Activated CD8-positive, alpha-beta memory T cell treated with anti-CD3 and anti-CD28 coated beads, Interleukin-2, amount 50 U/mL, for 4 hours (primary cell): ENCODE results near the gene CDH10.

Experiments
- DNase-seq: peaks from one replicate; pipeline ENCODE4 v3.0.0-alpha.2; 2020

Gene CDH10

DNA sequence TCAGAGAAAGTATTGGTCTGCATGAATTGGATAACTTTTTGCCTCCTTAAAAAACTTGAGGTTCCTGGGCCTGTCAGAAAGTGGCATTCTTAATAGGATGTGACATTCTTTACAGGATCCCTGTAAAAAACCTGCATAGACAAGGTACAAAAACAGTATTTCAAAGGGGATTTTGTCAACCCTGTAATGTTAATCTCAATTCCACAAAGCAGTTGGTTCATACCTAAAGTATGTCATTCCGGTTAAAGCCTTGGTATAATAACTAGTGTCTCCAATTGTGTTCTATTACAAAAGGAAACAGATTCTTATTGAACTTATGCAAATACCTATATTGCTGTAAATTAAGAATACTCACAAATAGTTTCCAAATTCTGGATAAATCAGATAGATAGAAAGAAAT is 169.7 kb downstream of the CDH10 start:
- DNase-seq, result no peak

GRCh38 chr5:24474685-24475084 is 170.1 kb downstream of the CDH10 start:
- no peak for DNase-seq

GRCh38 chr5:24472518-24472917 is 172.3 kb downstream of the CDH10 start:
- DNase-seq, result no peak

DNA sequence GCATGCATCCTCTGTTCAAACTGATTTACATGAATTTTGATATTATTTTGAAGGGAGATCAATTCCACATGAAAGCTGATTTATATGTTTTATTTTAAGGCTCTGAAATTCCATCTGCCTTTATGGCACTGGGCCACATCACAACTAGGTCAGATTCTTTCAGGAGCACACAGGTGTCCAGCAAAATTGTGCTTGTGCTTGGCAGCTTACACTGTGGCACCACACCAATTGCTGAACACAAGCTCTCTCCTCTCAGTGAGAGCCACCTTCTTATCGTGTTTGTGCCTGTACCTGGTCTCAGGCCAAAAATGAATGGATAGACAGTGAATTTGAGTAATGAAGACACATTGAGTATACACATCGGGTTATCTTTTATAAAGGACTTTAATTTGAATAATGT is 200.4 kb downstream of the CDH10 start:
- no peak for DNase-seq

- DNase-seq, result no peak
Measured at GRCh38 chr5:24439465-24439864, 205.3 kb downstream of the CDH10 start.
